Measurements from ENCODE around the gene DOK3. TPM values are rescaled to one million over a fixed set of nuclear protein-coding genes. Genes with fewer than 3 reads are reported as not detected.

Gene DOK3
- total RNA-seq, 4 donors from 2014 or later, result 0.89 to 7.3 (median 1.8) TPM

DNA sequence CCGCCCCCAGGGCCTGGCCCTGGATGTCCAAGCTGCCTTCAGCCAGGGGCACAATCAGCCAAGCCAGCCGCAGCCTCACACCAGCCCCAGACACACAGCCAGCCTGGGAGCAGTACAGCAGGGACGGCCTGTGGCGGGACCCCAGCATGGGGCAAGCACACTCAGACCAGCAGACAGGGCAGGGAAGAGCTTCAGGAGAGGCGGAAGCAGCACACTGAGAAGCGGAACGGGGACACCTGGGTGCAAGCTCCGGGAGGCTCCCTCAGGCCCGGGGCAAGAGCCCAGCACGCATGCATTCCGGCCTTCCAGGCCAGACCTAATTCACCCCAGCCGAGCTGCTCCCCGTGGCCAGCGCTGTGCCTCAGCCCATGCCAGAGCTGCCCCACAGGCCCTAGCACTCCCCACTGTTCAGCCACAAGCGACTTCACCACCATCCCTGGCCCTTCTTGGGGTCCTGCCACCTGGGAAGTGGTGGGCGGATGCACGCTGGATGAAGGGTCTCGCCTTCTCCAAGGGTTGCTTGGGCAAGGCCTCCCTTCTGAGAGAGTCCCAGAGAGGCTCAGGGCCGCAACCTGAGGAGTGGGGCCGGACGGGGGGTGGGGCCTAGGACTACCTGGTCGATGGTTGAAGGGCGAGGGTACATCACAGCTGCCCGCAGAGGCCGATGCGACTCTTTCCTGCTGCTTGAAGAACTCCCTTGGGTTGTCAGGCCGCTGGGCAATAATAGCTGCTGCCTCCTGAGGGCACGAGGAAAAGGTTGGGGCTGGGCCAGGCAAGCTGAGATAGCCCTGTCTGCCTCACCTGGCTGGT lies 49.6 kb downstream of the DOK3 start:
- Histone ChIP-seq H3K4me1 (peaks cover 22% of the 10 kb centered on the region), H3K27me3 (no peaks in the 10 kb centered on the region), H3K4me3 (no peak overlapping the region), H3K27ac (no peak overlapping the region), H3K9me3 (no peaks in the 10 kb centered on the region), H3K36me3 (peaks cover 24% of the 10 kb centered on the region)
- WGBS, result 91% methylated on average over 23 of the region's 28 CpGs
- TF ChIP-seq POLR2AphosphoS5 (IDR thresholded peaks at IDR 0.05), result no peak
- TF ChIP-seq EP300 (IDR thresholded peaks at IDR 0.05), result no peak
- no peak for TF ChIP-seq CTCF (IDR thresholded peaks at IDR 0.05)
- no peak for TF ChIP-seq POLR2A (IDR thresholded peaks at IDR 0.05)
- peak in 1 of 2 donors; percentile 60 for DNase-seq (ENCODE audit: low spot score in 2 of 2)

DNA sequence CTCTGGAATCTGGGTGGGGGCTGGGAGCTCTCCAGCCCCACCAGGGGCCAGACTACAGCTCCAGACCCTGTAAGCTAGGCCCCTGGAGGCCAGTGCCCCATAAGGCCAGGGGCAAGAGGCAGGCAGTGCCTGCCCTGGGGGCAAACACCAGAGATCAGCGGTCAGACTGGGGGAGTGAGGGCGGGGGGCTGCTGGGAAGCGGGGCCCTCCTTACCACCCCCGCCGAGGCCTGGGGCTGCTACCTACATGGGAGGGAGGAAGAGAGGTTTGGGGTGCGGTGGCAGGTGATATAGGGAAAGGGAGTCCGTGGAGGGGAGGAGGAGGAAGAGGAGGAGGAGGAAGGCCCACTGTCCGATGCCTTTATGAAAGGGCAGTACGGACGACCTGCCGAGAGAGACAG lies 50.3 kb downstream of the DOK3 start:
- TF ChIP-seq POLR2AphosphoS5 (IDR thresholded peaks at IDR 0.05), result no peak
- no peak for TF ChIP-seq CTCF (IDR thresholded peaks at IDR 0.05)
- no peak for TF ChIP-seq POLR2A (IDR thresholded peaks at IDR 0.05)
- TF ChIP-seq EP300 (IDR thresholded peaks at IDR 0.05), result no peak
- DNase-seq (ENCODE audit: low spot score in 2 of 2), result no peak

DNA sequence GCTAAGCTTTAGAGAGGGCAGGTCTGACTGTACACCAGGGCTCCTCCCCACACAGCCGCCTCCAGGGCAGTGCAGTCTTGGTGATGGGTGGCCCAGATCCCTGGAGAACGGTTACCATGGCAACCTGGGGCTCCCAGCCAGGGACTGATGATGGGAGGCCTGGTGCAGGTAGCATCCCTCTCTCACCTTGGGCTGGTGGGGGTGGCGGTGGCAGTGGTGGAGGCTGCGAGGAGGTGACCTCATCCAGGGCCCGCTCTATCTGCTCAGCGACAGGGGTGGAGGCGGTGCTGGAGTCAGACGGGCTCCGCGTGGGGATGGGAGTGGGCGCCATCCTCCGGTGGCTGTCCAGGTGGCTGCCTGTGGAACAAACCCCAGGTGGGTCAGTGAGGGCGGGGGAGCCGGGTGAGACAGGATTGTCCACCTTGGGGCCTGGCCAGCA lies 50.7 kb downstream of the DOK3 start:
- Histone ChIP-seq H3K4me3 (no peak overlapping the region), H3K27ac (no peak overlapping the region), H3K27me3 (no peaks in the 10 kb centered on the region), H3K36me3 (peaks cover 24% of the 10 kb centered on the region), H3K9me3 (no peaks in the 10 kb centered on the region), H3K4me1 (peaks cover 33% of the 10 kb centered on the region)
- TF ChIP-seq POLR2AphosphoS5 (IDR thresholded peaks at IDR 0.05) (no peak), POLR2A (IDR thresholded peaks at IDR 0.05) (no peak), CTCF (IDR thresholded peaks at IDR 0.05) (no peak), EP300 (IDR thresholded peaks at IDR 0.05) (no peak)
- WGBS, result 74% methylated on average over 9 of the region's 14 CpGs
- no peak for DNase-seq (ENCODE audit: low spot score in 2 of 2)

More for the DNA sequence above, 50.3 kb downstream of the DOK3 start:
- H3K4me1 ChIP-seq, result peaks cover 29% of the 10 kb centered on the region
- H3K36me3 ChIP-seq, result peaks cover 24% of the 10 kb centered on the region
- H3K9me3 ChIP-seq, result no peaks in the 10 kb centered on the region
- no peak overlapping the region for H3K4me3 ChIP-seq
- H3K27ac ChIP-seq, result no peak overlapping the region
- H3K27me3 ChIP-seq, result no peaks in the 10 kb centered on the region
- WGBS, result 87% methylated on average over 11 of the region's 11 CpGs

DNA sequence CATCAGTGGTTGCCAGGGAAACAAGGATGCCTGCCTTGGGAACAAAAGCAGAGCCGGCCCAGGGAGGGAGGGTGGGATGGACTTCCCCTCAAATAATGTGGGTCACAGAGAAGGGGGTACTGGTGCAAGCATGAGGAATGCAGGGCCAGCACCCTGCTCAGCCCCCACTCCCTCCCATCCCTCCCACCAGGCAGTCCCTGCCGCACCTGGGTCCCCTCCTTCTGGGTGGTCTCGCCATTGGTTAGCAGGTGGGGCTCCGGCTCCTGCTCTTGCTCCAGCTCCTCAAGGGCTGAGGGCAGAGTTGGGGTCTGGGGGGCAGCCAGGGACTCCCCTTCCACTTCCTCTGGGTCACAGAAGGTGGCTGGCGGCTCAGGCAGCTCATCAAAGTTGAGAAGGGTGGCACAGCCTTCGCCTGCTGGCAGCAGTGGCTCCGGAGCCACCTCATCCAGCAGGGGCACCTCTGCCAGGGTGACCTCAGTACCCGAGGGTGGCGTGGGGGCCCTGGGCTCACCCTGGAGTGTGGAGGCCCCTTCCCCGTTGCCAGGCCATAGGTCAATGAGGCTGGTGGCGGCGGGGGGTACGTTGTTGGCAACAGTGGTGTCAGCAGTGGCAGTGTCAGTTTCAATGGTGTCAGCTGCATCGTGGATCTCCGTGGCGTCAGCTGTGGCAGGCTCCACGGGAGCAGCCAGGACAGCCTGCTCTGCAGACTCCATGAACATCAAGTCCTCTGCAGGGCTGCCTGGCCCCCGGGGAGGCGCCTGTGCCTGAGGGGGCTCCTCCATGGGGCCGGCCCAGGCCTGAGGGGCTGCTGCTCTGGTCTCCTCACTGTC lies 51.6 kb downstream of the DOK3 start:
- Histone ChIP-seq H3K4me1 (peaks cover 41% of the 10 kb centered on the region), H3K27me3 (no peaks in the 10 kb centered on the region), H3K4me3 (no peak overlapping the region), H3K27ac (peak overlapping the region; percentile 8), H3K36me3 (peaks cover 24% of the 10 kb centered on the region), H3K9me3 (no peaks in the 10 kb centered on the region)
- peak in 1 of 2 donors; percentile 78 for DNase-seq (ENCODE audit: low spot score in 2 of 2)
- TF ChIP-seq CTCF (IDR thresholded peaks at IDR 0.05) (no peak), EP300 (IDR thresholded peaks at IDR 0.05) (no peak), POLR2A (IDR thresholded peaks at IDR 0.05) (no peak), POLR2AphosphoS5 (IDR thresholded peaks at IDR 0.05) (no peak)
- whole genome bisulfite sequencing, result 79% methylated on average over 5 of the region's 20 CpGs

Measured in suprapubic skin (tissue), 4 donors.